Panc1 (cell line): ENCODE data around the gene RASGRP3.

ENCODE experiments used
- SIN3A ChIP-seq: IDR thresholded peaks from 2 replicates; pipeline ENCODE4 v1.6.1; 2012; ENCODE audit warnings: low read depth, mild to moderate bottlenecking, low read length, moderate library complexity, borderline replicate concordance; ENCODE audit not compliant: insufficient read depth
- TCF7L2 ChIP-seq: IDR thresholded peaks from 2 replicates; pipeline ENCODE4 v1.6.1; 2011; ENCODE audit warnings: mild to moderate bottlenecking, low read depth, low read length, inconsistent platforms
- TF ChIP-seq, protein P1 (sequence below): fragments of 450-650 bp; IDR thresholded peaks from 2 replicates; pipeline ENCODE4 v1.5.1; 2017; ENCODE audit warnings: mild to moderate bottlenecking

DNA sequence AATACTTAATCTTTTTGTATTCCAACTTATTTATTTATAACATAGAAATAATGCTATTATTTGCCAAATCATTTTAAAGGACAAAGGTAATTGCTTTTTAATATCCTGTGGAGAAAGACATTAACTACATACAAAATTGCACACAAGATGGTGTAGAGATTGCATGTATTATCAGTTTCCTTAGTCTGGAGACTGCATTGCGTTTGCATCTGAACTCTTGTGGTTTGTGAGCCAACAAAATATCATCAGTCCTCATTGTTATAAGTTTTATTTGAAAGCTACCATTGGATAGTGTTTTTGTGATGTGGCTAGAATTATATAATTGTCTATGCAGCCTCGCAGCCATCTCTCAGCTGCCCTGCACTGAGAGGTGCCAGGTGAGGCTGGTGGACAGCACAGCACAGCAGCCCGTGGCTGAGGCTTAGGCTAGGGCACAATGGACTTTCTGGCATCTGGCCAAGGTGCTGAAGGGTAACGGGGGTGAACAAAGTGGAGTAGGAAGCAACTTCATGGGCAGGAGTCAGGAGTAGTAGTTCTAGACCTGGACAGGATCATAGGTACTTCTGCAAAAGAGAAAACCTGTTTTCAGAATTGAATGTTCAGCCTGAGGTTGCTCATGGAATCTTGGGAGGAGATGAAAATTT, 15.1 kb downstream of the RASGRP3 start:
- TF ChIP-seq, protein P1, sequence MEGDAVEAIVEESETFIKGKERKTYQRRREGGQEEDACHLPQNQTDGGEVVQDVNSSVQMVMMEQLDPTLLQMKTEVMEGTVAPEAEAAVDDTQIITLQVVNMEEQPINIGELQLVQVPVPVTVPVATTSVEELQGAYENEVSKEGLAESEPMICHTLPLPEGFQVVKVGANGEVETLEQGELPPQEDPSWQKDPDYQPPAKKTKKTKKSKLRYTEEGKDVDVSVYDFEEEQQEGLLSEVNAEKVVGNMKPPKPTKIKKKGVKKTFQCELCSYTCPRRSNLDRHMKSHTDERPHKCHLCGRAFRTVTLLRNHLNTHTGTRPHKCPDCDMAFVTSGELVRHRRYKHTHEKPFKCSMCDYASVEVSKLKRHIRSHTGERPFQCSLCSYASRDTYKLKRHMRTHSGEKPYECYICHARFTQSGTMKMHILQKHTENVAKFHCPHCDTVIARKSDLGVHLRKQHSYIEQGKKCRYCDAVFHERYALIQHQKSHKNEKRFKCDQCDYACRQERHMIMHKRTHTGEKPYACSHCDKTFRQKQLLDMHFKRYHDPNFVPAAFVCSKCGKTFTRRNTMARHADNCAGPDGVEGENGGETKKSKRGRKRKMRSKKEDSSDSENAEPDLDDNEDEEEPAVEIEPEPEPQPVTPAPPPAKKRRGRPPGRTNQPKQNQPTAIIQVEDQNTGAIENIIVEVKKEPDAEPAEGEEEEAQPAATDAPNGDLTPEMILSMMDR: no peak
- TF ChIP-seq SIN3A (no peak), TCF7L2 (no peak)
